Erythroblast (primary cell): Measurements from ENCODE around the gene SEC14L2.

Source experiments
- GATA1 ChIP-seq: IDR thresholded peaks from 2 replicates; pipeline ENCODE4 v1.6.1; 2011; ENCODE audit warnings: low read depth, mild to moderate bottlenecking, control low read depth, low read length, moderate library complexity
- POLR2A ChIP-seq: IDR thresholded peaks from 2 replicates; pipeline ENCODE4 v1.6.1; 2011; ENCODE audit warnings: mild to moderate bottlenecking, low read length

DNA sequence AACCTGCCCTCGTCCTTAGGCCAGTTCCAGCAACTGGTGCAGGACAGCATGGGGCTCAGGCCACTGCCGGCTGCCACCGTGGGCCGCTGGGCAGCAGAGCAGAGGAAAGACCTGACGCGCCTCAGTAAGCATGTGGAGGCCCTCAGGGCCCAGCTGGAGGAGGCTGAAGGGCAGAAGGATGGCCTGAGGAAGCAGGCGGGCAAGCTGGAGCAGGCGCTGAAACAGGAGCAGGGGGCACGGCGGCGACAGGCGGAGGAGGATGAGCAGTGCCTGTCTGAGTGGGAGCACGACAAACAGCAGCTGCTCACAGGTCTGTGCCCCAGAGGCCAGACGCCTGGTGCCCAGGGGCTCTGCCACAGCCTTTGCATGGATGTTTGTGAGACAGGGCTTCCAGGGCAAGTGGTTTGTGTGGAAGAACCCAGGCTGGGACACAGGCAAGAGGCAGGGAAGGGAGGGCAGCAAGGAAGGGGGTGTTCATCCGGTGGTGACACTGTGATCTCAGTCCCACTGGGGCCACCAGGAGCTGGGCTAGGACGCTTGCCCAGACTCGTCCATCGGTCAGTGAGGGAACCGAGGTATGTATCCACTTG lies 26.1 kb upstream of the SEC14L2 start:
- TF ChIP-seq POLR2A (no peak), GATA1 (no peak)
